Spleen (tissue), 7 donors: ENCODE measurements around the gene ZYX.

Experiments used
- POLR2A ChIP-seq, 3 donors: fragments of 450-650 bp; IDR thresholded peaks; one replicate each; pipeline ENCODE4 v1.5.1; 2017; ENCODE audit warnings: antibody characterized with exemption in 3 of 3, mild to moderate bottlenecking in 1 of 3
- TF ChIP-seq, protein P1 (sequence below), 11 experiments: fragments of 200-600 bp in 7 of 11; fragments of 450-650 bp in 4 of 11; sonication (generic) in 4 of 11; IDR thresholded peaks in 8 of 11; conservative IDR thresholded peaks in 3 of 11; 1 replicate in 7 of 11; 2 replicates in 4 of 11; pipeline versions ENCODE4 v1.4.0 to v1.8.0; 2016 to 2021; ENCODE audit warnings: antibody characterized with exemption in 11 of 11, inconsistent platforms in 4 of 11, mild to moderate bottlenecking in 1 of 11
- donor health status: DM: no; HTN: no; CAD: no; lungs with moderate emphysema.
- donor health status: DM: no; HTN: no; CAD: no.
- donor health status: DM: no; HTN: no; CAD: no.

GRCh38 chr7:143389316-143390103 is 8.4 kb downstream of the ZYX start:
- TF ChIP-seq, protein P1, sequence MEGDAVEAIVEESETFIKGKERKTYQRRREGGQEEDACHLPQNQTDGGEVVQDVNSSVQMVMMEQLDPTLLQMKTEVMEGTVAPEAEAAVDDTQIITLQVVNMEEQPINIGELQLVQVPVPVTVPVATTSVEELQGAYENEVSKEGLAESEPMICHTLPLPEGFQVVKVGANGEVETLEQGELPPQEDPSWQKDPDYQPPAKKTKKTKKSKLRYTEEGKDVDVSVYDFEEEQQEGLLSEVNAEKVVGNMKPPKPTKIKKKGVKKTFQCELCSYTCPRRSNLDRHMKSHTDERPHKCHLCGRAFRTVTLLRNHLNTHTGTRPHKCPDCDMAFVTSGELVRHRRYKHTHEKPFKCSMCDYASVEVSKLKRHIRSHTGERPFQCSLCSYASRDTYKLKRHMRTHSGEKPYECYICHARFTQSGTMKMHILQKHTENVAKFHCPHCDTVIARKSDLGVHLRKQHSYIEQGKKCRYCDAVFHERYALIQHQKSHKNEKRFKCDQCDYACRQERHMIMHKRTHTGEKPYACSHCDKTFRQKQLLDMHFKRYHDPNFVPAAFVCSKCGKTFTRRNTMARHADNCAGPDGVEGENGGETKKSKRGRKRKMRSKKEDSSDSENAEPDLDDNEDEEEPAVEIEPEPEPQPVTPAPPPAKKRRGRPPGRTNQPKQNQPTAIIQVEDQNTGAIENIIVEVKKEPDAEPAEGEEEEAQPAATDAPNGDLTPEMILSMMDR (IDR thresholded peaks at IDR 0.05 in 8 of 11, conservative IDR thresholded peaks at IDR 0.05 in 3 of 11), result no peak
- no peak for TF ChIP-seq POLR2A (IDR thresholded peaks at IDR 0.05)
